Left colon (tissue), 2 donors: Measurements from ENCODE around the gene TTPAL. TPM values are rescaled to one million over a fixed set of nuclear protein-coding genes. Genes with fewer than 3 reads are reported as not detected.

Source experiments
- ATAC-seq: fragments of 200-7000 bp; cut with Tn5 transposase; one replicate; pipeline ENCODE4 v1.9.1; 2020; ENCODE audit warnings: mild to moderate bottlenecking, moderate library complexity
- DNase-seq, 2 donors: peaks; one replicate each; pipeline ENCODE4 v3.0.0-alpha.2; 2020
- intact Hi-C, 2 donors: fragments of 100-400 bp; cut with DNase I in 1 of 2; cut with micrococcal nuclease in 1 of 2; formaldehyde crosslinking; loops; one replicate each; pipeline versions ENCODE4 v1.11.2 to v1.14.0; 2022; cut with DNase I, micrococcal nuclease
- total RNA-seq, 2 donors: library from RNA; stranded (reverse); fragmentation: NEBNext Ultra II Directional; extraction: Animal tissue kit (Norgen Biotek cat#: 25700); gene quantifications; one replicate each; pipeline ENCODE4 v1.2.1, GENCODE V29; 2021
- donor health status: DM: no; HTN: no; CAD: no.
- donor health status: DM: yes; HTN: yes; CAD: no.

The TTPAL gene
- total RNA-seq, 2 donors from 2014 or later: 7.4 to 8.5 TPM

DNA sequence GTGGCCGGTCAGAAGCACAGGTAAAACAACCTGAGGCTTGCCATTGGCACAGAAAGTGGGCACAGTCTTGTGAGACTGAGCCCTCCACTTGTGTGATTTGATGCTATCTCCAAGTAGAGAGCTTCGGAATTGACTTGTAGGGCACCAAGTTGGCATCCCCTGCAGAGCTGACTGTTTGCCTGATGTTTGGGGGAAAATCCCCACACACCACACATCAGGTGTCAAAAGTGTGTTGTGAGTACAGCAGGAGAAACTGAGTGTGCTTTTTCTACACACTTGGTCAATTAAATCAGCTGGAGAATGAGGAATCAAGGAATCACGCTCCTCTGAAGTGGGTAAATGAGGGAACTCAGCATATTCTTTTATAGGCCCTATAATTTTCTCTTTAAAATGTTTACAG lies 45.2 kb downstream of the TTPAL start:
- intact Hi-C loops: no loop called here
- DNase-seq: no peak

DNA sequence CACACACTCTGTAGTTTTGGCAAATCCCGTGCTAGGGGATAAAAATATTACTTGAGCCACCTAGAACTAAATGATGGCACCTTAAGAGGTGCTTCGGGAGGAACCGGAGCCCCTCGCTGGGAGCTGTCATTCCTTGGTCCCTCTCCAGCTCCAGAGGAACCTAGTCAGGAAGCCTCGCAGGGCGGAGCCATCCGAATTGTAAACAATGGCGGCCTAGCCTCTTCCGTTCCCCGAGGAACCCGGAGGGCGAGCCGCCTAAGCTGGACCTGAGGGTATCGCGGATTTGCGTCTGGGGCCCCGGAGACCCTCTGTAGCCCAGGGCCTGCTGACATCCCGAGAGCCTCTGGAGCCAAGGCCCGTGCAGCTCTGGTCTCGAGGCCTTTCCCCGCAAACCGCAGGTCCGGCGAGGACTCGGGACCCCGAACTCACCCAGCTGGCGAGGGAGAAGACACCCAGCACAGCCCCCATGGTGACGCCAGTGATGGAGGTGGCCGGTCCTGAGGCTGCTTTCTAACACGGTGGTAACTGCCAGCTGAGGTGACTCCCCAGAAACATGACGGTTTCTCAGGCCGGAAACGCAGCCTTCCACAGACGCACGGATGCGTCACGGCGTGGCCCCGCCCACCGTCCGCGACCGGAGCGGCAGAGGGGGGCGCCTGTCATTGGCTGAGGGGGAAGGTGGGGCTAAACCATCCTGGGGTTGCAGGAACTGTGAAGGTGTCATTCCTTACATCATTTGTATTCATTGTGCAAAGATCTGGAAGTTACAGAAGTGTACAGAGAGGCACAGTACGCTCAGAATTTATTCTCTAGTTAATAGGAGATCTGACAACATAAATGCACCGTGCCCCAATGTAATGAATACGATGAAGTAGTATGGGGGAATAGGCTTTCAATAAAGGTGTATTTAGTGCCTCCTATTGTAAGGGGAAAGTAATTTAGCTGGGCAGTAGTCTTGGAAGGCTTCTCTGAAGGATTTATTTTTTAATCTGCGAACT lies 46.1 kb downstream of the TTPAL start, which contains the start of gene SERINC3:
TSS of gene SERINC3 (minus strand) at position 587 of the 998 bp plus-strand sequence. CDS start at position 468, 119 bp downstream.
- peak; percentile 96 to 97 for DNase-seq
- ATAC-seq: peak; percentile 98
- intact Hi-C loops: no loop called here

More for the DNA sequence above, 45.2 kb downstream of the TTPAL start:
- no peak for ATAC-seq

DNA sequence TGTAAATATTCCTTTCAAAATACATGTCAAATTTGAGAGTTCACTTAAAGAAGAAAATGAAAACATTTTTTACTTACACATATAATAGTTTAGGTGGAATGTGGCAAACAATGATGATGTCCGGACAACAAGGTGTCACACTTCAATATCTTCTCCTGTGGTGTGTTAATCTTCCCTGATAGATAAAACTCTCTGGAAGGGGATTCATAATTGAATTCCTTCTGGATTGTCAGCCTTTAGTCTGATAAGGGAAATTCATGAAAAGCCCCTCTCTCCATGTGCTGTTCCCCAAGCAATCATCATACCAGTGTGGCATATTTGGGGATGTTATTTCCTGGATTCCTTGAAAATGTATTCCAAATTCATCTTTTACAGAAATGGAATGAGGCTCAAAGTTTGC lies 47.2 kb downstream of the TTPAL start:
- DNase-seq: no peak
- intact Hi-C loops: no loop called here
- no peak for ATAC-seq

- no peak for ATAC-seq
- DNase-seq: no peak
- intact Hi-C loops: no loop called here
Measured at GRCh38 chr20:44523746-44524145, 48.1 kb downstream of the TTPAL start.

- no peak for ATAC-seq
- intact Hi-C loops: no loop called here
- no peak for DNase-seq
Measured at GRCh38 chr20:44526129-44526528, 50.5 kb downstream of the TTPAL start.

DNA sequence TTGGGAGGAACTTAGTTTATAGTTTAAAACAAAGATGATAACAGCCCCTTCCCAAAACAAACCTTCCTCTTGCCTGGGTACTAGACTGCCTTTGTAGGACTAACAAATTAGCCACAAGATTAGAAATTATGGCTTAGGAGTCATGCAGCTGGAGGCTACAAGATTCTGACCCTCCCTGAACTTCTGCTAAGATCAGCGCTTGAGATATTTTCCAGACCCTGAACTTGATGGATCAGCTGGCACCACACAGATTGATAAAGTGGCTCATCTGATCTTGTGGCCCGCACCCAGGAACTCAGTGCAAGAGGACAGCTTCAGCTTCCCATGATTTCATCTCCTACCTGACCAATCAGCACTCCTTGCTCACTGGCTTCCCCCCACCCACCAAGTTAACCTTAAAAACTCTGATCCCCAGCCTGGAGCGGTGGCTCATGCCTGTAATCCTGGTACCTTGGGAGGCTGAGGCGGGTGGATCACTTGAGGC lies 52.1 kb downstream of the TTPAL start:
- intact Hi-C loops: no loop called here
- ATAC-seq (no peak), DNase-seq (no peak)

DNA sequence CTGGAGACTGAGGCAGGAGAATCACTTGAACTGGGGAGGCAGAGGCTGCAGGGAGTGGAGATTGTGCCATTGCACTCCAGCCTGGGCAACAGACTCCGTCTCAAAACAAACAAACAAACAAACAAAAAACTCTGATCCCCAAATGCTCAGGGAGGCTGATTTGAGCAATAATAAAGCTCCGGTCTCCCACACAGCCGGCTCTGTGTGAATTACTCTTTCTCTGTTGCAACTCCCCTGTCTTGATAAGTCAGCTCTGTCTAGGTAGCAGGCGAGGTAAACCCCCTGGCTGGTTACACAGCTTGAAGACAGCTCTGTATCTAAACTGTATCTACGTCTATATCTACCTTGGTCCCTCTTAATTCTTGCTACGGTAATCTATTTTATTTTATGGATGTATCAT lies 52.6 kb downstream of the TTPAL start:
- ATAC-seq (no peak), DNase-seq (no peak)
- intact Hi-C loops: no loop called here

GRCh38 chr20:44532259-44532980 lies 56.7 kb downstream of the TTPAL start:
- intact Hi-C loops: loop anchor here (2.0 to 10.0 kb wide), 2 partner anchors 72 to 76 kb away; no protein-coding TSS in a partner anchor
- DNase-seq: no peak
- no peak for ATAC-seq

- ATAC-seq (no peak), DNase-seq (no peak)
- intact Hi-C loops: loop anchor here (2.0 to 10.0 kb wide), 2 partner anchors 72 to 76 kb away; no protein-coding TSS in a partner anchor
Measured at GRCh38 chr20:44532981-44533331, 57.3 kb downstream of the TTPAL start.

DNA sequence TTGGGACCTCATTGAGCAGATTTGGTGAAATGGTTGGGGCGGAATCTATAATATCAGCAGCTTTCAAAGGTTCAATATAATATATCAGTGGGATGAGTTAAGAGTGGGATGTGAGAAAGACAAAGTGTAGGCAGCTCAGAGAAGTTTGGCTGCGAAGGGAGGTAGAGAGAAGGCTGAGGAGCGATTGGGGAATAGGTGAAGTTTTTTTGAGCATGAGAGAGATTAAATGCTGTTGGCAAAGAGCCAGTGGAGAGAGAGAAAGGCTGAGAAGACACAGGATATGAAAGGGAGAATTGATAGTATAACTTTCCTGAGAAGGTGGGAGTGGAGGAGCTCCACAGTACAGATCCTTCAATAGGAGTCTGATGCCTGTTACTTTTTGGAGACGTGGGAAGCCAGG lies 58.3 kb downstream of the TTPAL start:
- no peak for ATAC-seq
- intact Hi-C loops: loop anchor here (2.0 to 10.0 kb wide), 2 partner anchors 71 to 75 kb away; no protein-coding TSS in a partner anchor
- DNase-seq: no peak

- intact Hi-C loops: loop anchor here in 1 of 2 donors (10.0 kb wide), 1 partner anchor 69 kb away; no protein-coding TSS in a partner anchor
- ATAC-seq (peak; percentile 73), DNase-seq (no peak)
Measured at GRCh38 chr20:44536175-44536574, 60.5 kb downstream of the TTPAL start.

GRCh38 chr20:44537993-44538392 lies 62.3 kb downstream of the TTPAL start:
- intact Hi-C loops: loop anchor here in 1 of 2 donors (10.0 kb wide), 1 partner anchor 67 kb away; no protein-coding TSS in a partner anchor
- no peak for DNase-seq
- no peak for ATAC-seq

- ATAC-seq (no peak), DNase-seq (no peak)
- intact Hi-C loops: no loop called here
Measured at GRCh38 chr20:44540834-44541233, 65.2 kb downstream of the TTPAL start.

DNA sequence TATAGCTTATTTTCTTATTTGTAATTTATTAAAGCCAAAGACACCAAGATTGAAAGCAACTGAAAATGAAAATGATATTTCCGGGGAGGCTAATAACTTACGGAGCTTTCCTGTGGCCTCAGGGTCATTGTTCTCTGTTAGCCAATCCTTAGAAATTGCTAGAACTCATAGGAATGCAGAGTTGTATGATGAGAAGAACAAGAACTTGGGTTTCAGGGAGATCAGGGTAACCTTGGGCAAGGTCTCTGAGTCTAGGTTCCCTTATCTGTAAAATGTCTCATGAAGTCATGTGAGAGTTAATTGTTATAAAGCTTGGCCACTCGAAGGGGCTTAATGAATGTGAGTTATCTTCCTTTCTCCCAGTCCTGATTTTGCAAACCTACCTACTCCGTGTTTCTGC lies 66.3 kb downstream of the TTPAL start:
- ATAC-seq (no peak), DNase-seq (no peak)
- intact Hi-C loops: no loop called here

- DNase-seq (no peak), ATAC-seq (peak; percentile 66)
- intact Hi-C loops: no loop called here
Measured at GRCh38 chr20:44542890-44543289, 67.2 kb downstream of the TTPAL start.

DNA sequence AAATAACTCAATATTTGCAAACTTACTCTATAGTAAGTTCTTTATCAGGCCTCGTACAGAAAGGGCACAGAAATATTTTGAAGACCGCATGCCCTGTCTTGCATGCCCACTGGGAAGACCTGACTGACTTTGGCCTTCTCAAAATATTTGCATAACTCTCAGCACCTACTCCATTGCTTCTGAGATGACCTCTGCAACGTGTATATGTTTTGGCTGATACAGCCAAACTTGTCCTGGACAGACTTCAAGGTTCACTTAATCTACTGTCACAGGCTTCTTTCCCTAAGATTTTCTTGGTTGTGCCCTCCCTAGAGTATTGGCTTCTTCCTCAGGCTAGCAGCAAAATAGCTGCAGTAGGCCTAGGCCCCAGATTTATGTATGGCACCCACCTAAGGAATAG lies 67.7 kb downstream of the TTPAL start:
- intact Hi-C loops: no loop called here
- DNase-seq: no peak
- no peak for ATAC-seq
